Activated naive CD4-positive, alpha-beta T cell treated with anti-CD3 and anti-CD28 coated beads, Interleukin-2, amount 50 U/mL, for 16 hours (primary cell): ENCODE data around the gene LSM4.
"Not testable (repeated sequence)": the region's sequence is repeated elsewhere in the genome, so short reads cannot be mapped to it uniquely, and the experiment has no call there.

Experiments used
- DNase-seq: peaks from one replicate; pipeline ENCODE4 v3.0.0-alpha.2; 2020

LSM4 gene

DNA sequence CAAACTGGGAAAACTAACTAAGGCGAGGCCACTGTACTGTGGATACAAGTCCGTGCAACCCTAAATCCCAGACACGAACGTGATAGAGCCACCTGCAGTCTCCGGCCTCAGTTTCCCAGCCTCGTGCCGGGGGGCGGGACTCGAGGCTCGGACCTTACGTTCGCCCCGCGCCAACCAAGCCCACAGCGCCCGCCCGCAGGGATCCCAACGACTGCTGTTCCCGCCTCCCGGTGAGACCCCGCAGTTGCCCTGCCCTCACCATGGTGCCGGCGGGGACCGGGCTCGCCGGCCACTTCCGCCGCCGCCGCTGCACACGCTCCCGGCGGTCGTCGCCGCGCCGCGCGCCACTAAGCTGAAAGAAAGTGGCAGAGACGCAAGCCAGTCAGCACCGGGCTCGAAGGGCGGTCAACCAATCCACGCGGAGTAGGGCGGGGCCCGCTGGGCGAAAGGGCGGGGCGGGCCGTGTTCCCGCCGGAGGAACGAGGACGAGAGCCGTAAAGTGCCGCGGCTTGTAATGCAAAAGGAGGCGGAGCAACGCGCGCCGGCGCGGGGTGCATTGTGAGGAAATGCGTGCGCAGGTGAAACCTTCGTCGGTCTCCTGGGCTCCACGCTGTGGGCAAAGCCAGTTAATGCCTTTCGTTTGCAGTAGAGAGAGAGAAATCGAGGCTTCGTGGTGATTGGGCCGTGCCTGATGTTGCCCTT, at the start of gene LSM4:
TSS of gene LSM4 (minus strand) at position 318 of the 702 bp plus-strand sequence. CDS start at position 262, 56 bp downstream.
- DNase-seq = peak; percentile 100

DNA sequence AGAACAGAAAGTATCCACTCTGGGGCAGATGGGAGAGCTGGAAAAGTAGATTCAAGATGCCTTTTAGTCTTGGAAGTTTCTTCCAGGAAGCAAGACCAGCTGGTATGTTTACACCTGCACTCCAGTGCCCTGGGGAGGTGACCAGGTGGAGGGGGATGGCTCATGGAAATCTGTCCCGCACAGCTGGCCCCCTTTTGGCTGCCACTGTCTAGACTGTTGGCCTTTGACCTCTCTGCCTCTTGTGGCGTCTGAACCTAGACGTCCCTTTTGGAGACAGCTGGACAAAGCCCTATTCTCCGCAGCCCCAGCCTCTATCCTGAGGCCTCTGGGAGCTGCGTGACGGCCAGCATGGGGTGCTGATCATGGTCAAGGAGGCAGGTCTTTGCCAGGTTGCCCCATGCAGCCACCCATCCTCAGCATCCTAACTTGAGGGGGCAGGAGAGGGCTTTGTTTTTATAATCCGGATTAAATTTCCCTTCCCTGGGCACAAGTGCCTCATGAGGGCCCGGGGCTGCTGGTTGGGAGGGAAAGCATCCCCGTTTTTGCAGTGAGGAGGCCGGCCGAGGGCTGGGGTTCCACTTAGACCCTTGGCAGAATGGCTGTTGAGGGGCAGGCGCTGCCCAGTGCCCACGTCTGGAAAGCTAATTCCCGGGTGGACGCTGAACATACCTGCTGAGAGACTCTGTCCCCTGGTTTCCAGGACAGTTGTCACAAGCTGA, 45.8 kb upstream of the LSM4 start:
- DNase-seq = no peak

DNA sequence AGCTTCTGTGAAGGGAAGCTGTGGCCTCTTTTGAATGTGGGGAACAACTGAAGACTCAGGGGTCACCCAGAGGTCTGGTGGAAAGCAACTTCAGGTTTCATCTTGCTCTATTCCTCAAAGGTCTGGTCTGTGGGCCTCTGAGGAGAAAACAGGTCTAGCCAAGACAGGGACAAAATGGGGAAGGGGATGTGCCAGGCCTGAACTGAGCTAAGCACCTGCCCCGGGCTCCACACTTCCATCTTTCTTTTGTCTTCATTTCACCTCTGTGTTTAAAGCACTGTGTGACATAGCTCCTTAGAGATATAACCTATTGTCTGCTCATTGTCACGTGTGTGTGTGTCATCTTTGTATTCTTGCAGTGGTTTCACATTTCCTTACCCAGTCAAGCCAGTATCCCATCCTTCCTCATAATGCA, 43.2 kb upstream of the LSM4 start:
- DNase-seq = no peak

DNA sequence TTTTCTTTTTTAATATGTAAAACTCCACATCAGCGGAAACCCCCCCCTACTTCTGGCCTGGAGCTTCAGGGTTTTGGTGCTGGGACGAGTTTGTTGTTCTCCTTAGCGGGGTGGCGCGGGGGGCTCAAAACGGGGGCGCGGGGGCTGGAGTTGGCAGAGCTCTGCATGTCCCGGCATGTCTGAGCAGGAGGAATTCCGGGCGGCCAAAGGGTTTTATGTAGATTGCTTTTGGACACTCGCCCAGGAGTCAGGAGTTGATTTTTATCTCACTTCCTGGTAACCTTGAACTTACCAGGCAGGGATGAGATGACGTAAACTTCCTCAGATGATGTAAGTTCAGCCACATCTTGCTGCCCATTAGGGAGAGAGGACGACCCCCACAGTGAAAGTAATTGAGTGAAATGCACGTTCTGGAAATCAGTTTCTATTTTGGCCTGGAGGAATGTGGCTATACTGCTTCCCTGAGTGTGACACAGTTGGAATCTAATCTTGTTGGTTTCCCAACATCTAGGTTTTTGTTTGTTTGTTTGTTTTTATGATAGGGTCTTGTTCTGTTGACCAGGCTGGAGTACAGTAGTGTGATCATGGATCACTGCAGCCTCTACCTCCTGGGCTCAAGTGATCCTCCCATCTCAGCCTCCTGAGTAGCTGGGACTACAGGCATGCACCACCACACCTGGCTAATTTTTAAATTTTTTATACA, 42.1 kb upstream of the LSM4 start:
- no peak for DNase-seq

DNA sequence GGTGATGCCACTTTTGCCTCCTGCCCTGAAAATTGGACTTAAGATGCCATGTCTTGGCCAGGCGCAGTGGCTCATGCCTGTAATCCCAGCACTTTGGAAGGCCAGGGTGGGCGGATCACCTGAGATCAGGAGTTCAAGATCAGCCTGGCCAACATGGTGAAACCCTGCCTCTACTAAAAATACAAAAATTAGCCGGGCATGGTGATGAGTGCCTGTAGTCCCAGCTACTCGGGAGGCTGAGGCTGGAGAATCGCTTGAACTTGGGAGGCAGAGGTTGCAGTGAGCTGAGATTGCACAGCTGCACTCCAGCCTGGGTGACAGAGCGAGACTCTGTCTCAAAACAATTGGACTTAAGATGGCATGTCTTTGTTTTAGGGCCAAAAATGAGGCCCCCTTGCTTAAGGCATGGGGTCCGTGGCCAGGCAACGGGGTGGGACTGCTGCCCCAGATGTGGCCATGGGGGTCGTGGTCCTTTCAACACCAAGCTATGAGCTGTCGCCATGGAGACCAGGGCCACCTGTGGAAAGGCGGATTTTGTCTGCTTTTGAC, 41.5 kb upstream of the LSM4 start:
- DNase-seq = not testable (repeated sequence)

DNA sequence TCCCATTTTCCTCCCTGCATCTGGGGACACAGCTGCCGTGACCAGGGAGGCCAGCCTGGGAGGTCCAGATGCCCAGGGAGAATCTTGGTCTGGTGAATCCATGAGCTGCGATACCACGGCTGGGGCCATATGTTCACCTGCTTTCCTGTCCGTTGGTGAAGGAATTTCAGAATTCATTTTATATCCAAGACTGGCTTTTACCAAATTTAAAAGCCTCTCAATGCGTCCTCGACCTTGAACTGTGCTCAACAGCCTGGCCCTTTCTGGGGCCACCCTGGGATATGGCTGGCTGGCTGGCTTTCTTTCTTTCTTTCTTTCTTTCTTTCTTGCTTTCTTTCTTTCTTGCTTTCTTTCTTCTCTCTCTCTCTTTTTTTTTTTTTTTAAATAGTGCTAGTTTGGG, 40.9 kb upstream of the LSM4 start:
- DNase-seq = no peak

DNA sequence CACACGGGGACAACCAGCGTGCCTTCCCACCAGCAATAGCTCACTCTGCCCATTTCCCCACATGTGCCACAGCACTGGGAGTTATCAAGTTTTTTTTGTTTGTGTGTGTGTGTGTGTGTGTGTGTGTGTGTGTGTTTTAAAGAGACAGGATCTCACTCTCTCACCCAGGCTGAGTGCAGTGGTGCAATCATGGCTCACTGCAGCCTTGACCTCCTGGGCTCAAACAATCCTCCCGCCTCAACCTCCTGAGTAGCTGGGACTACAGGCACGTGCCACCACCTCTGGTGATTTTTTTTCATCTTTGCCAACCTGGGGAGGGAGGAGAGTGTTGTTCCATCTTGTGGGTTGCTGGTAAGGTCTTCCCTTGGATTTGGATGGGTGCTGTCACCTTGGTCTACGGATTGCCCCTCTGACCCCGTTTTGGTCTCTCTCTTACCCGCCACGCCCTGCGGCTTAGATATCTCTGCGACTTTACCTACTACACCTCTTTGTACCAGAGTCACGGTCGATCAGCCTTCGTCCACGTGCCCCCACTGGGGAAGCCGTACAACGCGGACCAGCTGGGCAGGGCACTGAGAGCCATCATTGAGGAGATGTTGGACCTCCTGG, 40.2 kb upstream of the LSM4 start:
- DNase-seq = no peak

DNA sequence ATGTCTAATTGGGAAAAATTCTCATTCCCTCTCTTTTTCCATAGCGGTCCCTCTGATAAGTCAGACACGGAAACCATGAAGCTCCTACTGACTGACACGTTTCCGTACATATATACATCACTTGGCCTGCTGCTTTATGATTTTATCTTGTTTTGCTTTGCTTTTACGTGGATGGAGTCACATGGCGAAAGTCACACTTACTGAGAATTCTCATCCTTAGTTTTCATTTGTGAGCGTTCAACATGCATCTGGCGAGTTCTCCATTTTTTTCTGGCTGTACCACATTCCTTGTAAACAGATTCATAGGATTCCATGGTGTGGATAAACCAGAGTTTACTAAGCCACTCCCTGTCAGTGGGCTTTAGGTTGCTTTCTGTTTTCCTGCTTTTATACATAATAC, 38.8 kb upstream of the LSM4 start:
- DNase-seq = no peak

DNA sequence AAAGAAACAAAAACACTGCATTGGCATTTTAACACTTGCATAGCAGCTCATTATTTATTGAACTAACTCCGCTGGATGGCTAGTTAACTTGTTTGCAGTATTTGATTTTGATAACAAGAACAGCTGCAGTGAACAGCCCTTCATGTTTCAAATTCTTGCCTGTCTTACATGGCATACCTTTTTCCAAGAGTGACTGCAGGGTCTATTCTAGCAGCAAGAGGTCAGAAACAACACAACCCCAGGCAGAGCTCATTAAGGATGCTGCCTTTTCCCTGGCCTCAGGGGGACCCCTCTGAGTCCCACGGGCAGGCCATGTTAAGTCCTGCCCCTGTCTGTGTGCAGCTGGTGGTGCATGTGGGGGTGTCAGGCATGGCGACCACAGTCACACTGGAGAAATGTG, 34.2 kb upstream of the LSM4 start:
- no peak for DNase-seq

DNA sequence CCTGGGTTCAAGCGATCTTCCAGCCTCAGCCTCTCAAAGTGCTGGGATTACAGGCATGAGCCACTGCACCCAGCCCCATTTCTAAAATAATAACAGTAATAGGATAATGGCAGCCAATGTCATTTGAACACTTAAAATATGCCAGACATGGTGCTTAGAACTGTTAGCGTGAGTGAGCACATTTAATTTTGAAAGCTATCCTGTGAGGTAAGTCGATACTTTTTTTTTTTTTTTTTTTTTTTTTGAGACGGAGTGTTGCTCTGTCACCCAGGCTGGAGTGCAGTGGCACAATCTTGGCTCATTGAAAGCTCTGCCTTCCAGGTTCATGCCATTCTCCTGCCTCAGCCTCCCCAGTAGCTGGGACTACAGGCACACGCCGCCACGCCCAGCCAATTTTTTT, 31.9 kb upstream of the LSM4 start:
- DNase-seq = not testable (repeated sequence)

DNA sequence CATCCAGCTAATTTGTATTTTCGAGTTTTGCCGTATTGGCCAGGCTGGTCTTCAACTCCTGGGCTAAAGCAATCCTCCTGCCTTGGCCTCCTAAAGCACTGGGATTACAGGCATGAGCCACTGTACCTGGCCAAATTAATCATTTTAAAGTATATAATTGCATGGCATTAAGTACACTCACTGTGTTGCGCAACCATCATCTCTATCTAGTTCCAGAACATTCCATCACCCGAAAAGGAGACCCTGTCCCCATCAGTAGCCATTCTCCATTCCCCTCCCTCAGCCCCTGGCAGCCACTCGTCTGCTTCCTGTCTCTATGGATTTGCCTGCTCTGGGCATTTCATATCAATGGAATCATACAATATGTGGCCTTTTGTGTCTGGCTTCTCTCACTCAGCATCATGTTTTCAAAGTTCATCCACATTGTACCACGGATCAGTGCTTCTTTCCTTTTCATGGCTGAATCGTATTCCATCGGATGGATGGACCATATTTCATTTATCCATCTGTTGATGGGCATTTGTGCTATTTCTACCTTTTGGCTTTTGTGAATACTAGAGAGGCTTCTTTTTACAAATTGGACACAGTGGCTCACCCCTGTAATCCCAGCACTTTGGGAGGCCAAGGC, 30.6 kb upstream of the LSM4 start:
- no peak for DNase-seq

DNA sequence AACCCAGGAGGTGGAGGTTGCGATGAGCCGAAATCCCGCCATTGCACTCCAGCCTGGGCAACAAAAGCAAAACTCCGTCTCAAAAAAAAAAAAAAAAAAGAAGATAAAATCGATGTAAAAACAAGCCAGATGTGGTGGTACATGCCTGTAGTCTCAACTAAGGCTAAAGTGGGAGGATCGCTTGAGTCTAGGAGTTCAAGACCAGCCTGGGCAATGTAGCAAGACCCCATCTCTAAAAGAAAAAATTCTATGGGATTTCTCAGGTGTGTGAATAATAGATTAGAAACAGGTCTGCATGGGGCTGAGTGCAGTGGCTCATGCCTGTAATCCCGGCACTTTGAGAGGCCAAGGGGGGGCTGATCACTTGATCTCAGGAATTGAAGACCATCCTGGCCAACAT, 28.7 kb upstream of the LSM4 start:
- DNase-seq = no peak

DNA sequence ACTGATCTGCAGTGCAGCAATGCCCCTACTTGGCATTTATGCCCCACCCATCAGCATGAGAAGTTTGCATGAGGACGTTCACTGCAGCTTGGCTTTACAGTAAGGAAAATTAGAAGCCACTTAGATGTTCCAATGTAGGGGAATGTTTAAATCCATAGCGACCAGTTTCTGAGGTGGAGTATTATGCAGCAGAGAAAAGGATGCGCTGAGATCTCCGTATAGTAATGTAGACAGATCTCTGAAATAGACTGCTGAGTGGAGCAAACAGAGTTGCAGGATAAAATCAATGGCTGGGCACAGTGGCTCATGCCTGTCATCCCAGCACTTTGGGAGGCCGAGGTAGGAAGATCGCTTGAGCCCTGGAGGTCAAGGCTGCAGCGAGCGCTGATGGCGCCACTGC, 27.6 kb upstream of the LSM4 start:
- DNase-seq = no peak

DNA sequence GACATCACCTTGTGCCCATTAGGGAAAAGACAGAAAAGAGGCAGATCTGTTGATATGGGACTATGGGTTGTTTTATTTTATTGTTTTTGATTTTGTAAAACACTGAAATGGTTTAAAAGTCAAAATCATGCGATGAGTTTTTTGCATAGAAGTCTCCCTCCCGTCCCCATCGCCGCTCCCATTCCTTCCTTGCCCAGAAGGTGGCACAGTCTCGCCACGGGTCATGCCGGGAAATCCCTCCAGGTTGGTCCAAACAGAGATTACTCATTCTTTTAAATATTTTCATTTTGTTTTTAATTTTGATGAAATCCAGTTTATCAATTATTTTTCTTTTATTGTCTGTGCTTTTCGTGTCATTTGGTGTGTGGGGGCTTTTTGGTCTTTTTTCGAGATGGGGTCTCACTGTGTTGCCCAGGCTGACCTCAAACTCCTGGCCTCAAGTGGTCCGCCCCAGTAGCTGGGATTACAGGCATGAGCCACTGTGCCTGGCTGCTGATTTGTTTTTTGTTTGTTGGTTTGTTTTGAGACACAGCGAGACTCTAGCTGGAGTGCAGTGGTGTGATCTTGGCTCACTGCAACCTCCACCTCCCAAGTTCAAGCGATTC, 26.8 kb upstream of the LSM4 start:
- DNase-seq = peak; percentile 25

DNA sequence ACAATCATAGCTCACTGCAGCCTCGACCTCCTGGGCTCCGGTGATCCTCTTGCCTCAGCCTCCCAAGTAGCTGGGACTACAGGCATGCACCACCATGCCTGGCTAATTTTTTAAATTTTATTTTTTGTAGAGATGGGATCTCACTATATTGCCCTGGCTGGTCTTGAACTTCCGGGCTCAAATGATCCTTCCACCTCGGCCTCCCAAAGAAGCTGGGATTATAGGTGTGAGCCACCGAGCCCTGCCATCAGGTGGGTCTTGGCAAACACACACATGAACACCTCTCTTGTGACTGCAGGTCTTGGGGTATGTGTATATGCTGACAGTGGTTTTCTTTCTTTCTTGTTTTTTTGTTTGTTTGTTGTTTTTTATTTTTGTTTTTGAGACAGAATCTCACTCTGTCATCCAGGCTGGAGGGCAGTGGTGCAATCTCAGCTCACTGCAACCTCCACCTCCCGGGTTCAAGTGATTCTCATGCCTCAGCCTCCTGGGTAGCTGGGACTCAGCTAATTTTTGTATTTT, 26.0 kb upstream of the LSM4 start:
- not testable (repeated sequence) for DNase-seq

DNA sequence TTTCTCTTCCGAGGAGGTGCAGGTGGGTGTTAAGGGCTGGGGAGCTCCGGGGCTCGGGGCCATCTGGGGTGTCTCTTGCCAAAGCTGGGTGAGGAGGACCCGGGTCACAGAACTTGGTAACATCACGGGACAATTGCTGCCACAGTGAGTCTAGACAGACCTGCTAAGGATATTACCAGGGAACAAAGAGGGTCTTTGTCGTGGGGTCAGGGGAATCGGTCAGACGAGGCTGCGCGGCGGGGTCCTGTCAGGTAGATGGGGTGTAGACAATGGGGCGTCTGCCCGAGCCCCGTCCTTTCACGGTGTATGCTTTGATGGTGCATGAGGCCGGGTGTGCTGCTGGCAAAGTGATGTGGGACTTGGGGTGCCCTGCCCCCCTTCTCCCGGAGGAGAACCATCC, 25.3 kb upstream of the LSM4 start:
- DNase-seq = no peak

DNA sequence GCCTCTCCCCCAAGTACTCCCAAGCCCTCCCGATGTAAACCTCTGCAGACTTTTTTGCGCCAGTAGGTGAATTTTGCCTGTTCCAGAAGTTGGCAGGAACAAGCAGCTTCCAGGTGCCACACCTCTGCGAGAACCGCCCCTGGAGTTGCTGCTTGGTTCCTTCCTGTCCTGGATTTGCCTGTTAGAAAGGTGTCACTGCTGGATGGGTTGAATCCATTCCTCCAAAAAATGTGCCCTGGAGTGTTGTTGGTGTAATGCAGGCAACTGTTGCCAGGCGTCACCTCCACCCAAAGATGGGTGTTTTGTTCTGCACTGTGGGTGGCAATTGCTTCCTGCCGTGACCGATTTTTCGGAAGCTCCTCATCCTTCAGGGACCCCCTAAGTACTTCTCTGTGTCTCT, 23.2 kb upstream of the LSM4 start:
- no peak for DNase-seq

DNA sequence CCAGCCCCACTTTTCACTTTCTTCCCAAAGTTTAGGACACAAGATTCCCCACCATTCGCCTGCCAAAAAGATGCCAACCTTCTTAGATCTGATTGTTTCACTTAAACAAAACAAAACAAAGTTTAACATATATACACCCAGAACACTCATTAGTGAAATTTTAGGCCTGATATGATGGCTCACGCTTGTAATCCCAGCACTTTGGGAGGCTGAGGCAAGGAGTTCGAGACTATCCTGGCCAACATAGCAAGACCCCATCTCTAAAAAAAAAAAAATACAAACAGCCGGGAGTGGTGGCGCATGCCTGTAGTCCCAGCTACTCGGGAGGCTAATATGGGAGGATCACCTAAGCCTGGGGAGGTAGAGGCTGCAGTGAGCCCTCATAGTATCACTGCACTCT, 22.4 kb upstream of the LSM4 start:
- no peak for DNase-seq

DNA sequence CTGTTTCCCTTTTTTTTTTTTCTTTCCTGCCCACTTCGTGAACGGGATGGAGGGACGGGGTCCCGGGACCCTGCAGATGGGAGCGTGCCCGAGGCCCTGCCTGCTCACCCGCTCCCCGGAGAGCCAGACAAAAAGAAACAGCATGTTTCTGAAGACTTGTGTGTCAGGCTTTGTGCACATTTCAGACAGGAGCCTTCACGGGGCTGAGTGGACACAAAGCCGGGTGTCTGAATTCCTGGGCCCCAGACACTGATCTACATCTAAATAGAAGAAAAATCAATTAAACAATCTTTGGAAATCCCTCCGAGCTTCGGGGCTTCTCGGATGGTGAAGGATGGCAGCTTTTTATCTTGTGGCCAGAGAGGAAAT, 21.7 kb upstream of the LSM4 start:
- no peak for DNase-seq

DNA sequence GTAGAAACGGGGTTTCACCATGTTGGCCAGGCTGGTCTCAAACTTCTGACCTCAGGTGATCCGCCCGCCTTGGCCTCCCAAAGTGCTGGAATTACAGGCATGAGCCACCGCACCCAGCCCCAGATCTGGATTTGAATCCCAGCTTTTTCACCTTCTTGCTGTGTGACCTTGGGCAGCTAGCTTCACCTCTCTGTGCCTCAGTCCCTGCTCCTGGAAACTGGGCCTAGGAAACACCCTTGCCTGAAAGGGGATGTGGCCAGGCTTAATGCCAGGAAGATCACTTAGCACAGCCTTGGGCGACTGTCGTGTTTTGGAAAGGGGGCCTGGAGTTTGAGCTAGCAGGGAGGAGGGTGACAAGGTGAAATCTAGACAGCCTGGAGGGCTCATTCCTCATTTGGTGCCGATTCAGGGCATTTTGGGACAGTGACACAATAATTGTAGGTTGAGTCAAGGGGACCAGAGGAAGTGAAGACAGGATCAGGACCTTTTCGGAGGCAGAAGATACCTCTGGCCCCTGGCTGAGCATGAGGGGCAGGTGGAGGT, 19.3 kb upstream of the LSM4 start:
- DNase-seq = no peak

DNA sequence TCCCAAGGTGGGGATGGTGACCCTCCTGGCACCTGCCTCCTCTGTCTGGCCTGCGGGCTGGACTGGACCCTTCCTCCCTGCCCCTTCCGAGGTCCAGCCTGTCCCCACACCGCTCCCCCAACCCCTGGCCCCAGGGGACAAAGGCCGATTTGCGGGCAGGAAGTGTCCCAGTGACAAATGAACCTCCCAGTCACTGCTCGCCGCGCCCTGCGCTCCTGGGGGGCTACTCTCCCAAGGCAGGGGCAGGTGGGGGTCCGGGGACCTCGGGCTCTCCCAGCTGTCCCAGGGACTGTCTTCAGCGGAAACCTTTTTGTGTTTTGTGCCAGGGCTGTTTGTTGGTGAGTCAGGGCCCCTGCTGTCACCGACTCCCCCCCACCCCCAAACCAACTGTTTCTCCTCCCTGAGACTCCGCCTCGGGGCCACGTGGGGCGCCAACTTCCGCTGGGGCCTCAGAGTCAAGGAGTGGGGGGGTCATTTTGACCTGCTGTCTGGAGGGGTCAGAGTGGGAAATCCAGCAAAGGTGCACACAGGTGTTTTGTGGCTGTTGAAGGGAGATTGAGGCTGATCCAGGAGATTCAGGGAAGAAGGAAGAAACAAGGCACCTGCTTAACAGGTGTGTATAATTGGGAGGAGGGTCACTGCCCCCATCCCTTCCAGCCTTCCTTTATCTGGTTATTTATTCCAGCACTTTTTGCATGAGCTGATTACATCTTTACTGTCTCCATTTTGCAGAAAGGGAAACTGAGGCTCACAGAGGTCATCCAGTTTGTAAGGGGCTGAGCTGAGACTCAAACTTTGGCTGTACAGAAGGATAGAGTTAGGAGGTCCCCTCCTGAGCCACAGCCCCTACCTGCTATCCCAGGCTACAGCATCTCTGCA, 18.4 kb upstream of the LSM4 start:
- peak; percentile 74 for DNase-seq
